Spleen (tissue), 11 donors: ENCODE measurements around the gene TXNRD2. TPM values are rescaled to one million over a fixed set of nuclear protein-coding genes. Genes with fewer than 3 reads are reported as not detected.

Source experiments
- DNase-seq: peaks from one replicate; pipeline ENCODE4 v3.0.0-alpha.2; 2020
- H3K27ac ChIP-seq, 8 donors: fragments of 200-600 bp; sonication (generic) in 7 of 8; 1 replicate in 4 of 8; 2 replicates in 4 of 8; pipeline versions ENCODE4 v1.5.0 to v1.8.0; 2016 to 2021; ENCODE audit warnings: inconsistent platforms in 4 of 8, mild to moderate bottlenecking in 4 of 8, moderate library complexity in 1 of 8
- H3K27me3 ChIP-seq, 7 donors: fragments of 200-600 bp; sonication (generic) in 6 of 7; replicated peaks in 1 of 7; 1 replicate in 4 of 7; 2 replicates in 3 of 7; pipeline versions ENCODE4 v1.5.0 to v1.8.0; 2016 to 2021; ENCODE audit warnings: inconsistent platforms in 3 of 7, mild to moderate bottlenecking in 1 of 7
- H3K36me3 ChIP-seq, 6 donors: fragments of 200-600 bp; sonication (generic) in 5 of 6; 1 replicate in 4 of 6; 2 replicates in 2 of 6; pipeline versions ENCODE4 v1.5.0 to v1.8.0; 2016 to 2021; ENCODE audit warnings: inconsistent platforms in 2 of 6
- H3K4me1 ChIP-seq, 6 donors: fragments of 200-600 bp; sonication (generic) in 5 of 6; 1 replicate in 3 of 6; 2 replicates in 3 of 6; pipeline versions ENCODE4 v1.5.0 to v1.8.0; 2016 to 2021; ENCODE audit warnings: inconsistent platforms in 3 of 6
- H3K4me3 ChIP-seq, 8 donors: fragments of 200-600 bp; sonication (generic) in 7 of 8; 1 replicate in 4 of 8; 2 replicates in 4 of 8; pipeline versions ENCODE4 v1.5.0 to v1.8.0; 2016 to 2021; ENCODE audit warnings: inconsistent platforms in 4 of 8, mild to moderate bottlenecking in 4 of 8, moderate library complexity in 2 of 8
- H3K9me3 ChIP-seq, 8 donors: fragments of 200-600 bp; sonication (generic) in 7 of 8; 1 replicate in 4 of 8; 2 replicates in 4 of 8; pipeline versions ENCODE4 v1.5.0 to v1.8.0; 2016 to 2021; ENCODE audit warnings: inconsistent platforms in 4 of 8
- POLR2A ChIP-seq, 3 donors: fragments of 450-650 bp; IDR thresholded peaks; one replicate each; pipeline ENCODE4 v1.5.1; 2017; ENCODE audit warnings: antibody characterized with exemption in 3 of 3, mild to moderate bottlenecking in 1 of 3
- POLR2AphosphoS5 ChIP-seq, 3 donors: sonication (generic); formaldehyde crosslinking; IDR thresholded peaks; one replicate each; pipeline ENCODE4 v1.5.1; 2017; ENCODE audit warnings: antibody characterized with exemption in 3 of 3
- WGBS, 5 donors: extraction: QIAGEN DNeasy Blood & Tissue Kit in 3 of 5; methylation state at CpG; one replicate each; pipeline versions ENCODE4 v1.1.5 to v1.1.7; 2013 to 2018; 5-methylcytosine and 5-hydroxymethylcytosine counted together
- intact Hi-C: fragments of 100-400 bp; cut with DNase I; formaldehyde crosslinking; loops from one replicate; pipeline ENCODE4 v1.15.0; 2023; ENCODE audit warnings: low total_unique reads
- polyA plus RNA-seq, 3 donors: library from polyadenylated mRNA; stranded (reverse); fragments of 200-250 nt; gene quantifications; one replicate each; pipeline ENCODE4 v1.2.1, GENCODE V29; 2013
- total RNA-seq, 7 donors: library from RNA; depleted of rRNA in 3 of 7; stranded (reverse); fragments of >200 nt in 3 of 7; fragmentation: NEBNext Ultra II Directional in 4 of 7; extraction: Animal tissue kit (Norgen Biotek cat#: 25700) in 4 of 7; gene quantifications; one replicate each; pipeline versions ENCODE4 v1.1.0 to v1.2.1, GENCODE V29; 2016 to 2021
- TF ChIP-seq, protein P1 (sequence below), 11 experiments: fragments of 200-600 bp in 7 of 11; fragments of 450-650 bp in 4 of 11; sonication (generic) in 4 of 11; IDR thresholded peaks in 8 of 11; conservative IDR thresholded peaks in 3 of 11; 1 replicate in 7 of 11; 2 replicates in 4 of 11; pipeline versions ENCODE4 v1.4.0 to v1.8.0; 2016 to 2021; ENCODE audit warnings: antibody characterized with exemption in 11 of 11, inconsistent platforms in 4 of 11, mild to moderate bottlenecking in 1 of 11
- donor health status: healthy with polysubstance abuse.
- donor health status: DM: no; HTN: no; CAD: no; lungs with moderate emphysema.
- donor health status: DM: no; HTN: no; CAD: no.
- donor health status: Bipolar disorder and iron deficiency.
- donor health status: healthy.
- donor health status: DM: no; HTN: no; CAD: no.
- donor health status: DM: yes; HTN: yes; CAD: no.

TXNRD2 gene
- total and polyA plus RNA-seq, 10 donors, result 21.6 to 45.9 (median 35.5) TPM

DNA sequence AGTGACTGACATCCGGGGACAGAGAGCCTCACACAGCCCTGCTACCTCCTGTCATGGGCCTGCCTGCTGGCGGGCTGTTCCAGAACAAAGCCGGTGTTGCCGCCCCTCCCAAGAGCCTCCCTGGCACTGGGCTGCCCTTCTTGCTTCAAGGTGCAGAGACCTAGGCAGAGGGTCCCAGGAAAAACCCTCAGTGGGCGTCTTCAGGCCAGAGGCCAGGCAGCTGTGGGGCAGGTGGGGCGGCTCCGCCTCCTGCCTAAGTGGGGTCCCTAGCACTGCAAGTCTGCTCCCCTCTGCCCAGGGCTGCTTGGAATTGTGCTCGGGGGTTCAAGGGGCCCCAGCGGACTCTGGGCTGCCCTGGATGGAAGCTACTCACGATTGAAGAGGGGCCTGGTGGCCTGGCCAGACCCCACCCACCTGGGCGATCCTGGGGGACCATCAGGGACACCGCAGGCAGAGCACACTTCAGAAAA is 66.5 kb downstream of the TXNRD2 start:
- H3K9me3 ChIP-seq, result no peaks in the 10 kb centered on the region
- peak; percentile 58 for DNase-seq
- H3K27ac ChIP-seq, result peak overlapping the region in 1 of 8 donors; percentile 42
- TF ChIP-seq, protein P1, sequence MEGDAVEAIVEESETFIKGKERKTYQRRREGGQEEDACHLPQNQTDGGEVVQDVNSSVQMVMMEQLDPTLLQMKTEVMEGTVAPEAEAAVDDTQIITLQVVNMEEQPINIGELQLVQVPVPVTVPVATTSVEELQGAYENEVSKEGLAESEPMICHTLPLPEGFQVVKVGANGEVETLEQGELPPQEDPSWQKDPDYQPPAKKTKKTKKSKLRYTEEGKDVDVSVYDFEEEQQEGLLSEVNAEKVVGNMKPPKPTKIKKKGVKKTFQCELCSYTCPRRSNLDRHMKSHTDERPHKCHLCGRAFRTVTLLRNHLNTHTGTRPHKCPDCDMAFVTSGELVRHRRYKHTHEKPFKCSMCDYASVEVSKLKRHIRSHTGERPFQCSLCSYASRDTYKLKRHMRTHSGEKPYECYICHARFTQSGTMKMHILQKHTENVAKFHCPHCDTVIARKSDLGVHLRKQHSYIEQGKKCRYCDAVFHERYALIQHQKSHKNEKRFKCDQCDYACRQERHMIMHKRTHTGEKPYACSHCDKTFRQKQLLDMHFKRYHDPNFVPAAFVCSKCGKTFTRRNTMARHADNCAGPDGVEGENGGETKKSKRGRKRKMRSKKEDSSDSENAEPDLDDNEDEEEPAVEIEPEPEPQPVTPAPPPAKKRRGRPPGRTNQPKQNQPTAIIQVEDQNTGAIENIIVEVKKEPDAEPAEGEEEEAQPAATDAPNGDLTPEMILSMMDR (IDR thresholded peaks at IDR 0.05 in 8 of 11, conservative IDR thresholded peaks at IDR 0.05 in 3 of 11), result no peak
- H3K27me3 ChIP-seq, result no peaks in the 10 kb centered on the region
- 89 to 94% (median 90%) methylated on average over 9 to 12 of the region's 12 CpGs for WGBS, 5 donors
- peaks cover 0 to 16% (median 3%) of the 10 kb centered on the region in 6 donors for H3K4me1 ChIP-seq
- intact Hi-C loops, result no loop called here
- no peak overlapping the region for H3K4me3 ChIP-seq
- H3K36me3 ChIP-seq, result peaks cover 0 to 55% (median 11%) of the 10 kb centered on the region in 6 donors

DNA sequence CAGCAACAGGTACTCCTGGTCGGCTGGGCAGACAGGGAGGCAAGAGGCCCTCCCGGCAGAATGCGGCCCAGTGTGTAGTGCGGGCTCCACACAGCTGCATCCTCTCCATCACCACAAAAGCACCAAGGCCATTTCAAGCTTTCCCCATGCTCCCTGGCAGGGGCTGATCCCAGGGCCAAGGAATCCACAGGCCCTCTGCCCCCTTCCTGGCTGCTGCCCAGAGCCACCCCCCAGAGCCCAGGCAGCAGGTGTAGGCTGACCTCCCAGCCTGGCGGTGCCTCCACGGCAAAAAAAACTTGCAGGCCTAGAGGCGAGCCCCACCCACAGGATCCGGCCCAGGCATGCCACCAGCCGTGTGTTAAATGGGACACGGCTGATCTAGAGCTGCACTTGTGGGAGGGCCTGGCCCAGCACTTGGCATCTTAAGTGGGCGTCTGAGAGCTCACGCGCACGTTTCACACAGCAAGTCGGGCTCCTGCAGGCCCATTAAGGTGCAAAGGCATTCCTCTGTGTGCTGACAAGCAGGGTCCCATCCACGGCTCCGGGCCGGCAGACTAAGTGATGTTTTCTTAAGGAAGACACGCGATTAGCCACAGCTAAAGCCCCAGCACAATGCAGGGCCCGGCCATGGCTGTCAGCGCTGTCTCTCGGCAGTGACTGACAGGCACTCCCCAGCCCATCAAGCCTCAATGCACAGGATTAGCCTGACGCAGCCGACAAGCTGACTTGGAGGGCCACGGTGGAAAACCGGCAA is 67.1 kb downstream of the TXNRD2 start:
- 63 to 75% (median 69%) methylated on average over 6 to 27 of the region's 27 CpGs for WGBS, 5 donors
- peak; percentile 75 for DNase-seq
- H3K4me3 ChIP-seq, result no peak overlapping the region
- intact Hi-C loops, result no loop called here
- no peaks in the 10 kb centered on the region for H3K9me3 ChIP-seq
- peaks cover 0 to 16% (median 3%) of the 10 kb centered on the region in 6 donors for H3K4me1 ChIP-seq
- peaks cover 0 to 49% (median 9%) of the 10 kb centered on the region in 6 donors for H3K36me3 ChIP-seq
- H3K27me3 ChIP-seq, result no peaks in the 10 kb centered on the region
- TF ChIP-seq, protein P1 (IDR thresholded peaks at IDR 0.05 in 8 of 11, conservative IDR thresholded peaks at IDR 0.05 in 3 of 11), result no peak
- no peak for TF ChIP-seq POLR2A (IDR thresholded peaks at IDR 0.05)
- no peak for TF ChIP-seq POLR2AphosphoS5 (IDR thresholded peaks at IDR 0.05)
- H3K27ac ChIP-seq, result peak overlapping the region in 3 of 8 donors; percentile 1 to 42 (median 21)

DNA sequence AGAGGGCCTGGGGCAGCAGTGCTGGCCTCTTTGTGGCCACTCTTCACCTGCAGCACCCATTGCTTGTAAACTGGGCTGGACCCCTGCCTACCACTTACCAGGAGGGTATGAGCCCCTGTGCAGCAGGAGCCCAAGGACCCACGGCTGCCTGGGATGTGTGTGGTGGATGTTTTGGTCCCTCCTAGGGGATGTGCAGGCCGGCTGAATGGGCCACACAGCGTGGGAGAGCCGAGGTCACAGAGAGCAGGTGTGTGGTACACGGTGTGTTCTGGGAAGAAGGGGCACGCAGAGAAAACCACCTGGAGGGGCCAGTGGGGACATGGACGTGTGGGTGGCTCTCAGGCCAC is 67.7 kb downstream of the TXNRD2 start:
- H3K4me1 ChIP-seq, result peaks cover 0 to 16% (median 3%) of the 10 kb centered on the region in 6 donors
- H3K27ac ChIP-seq, result peak overlapping the region in 1 of 8 donors; percentile 42
- DNase-seq, result peak; percentile 57
- intact Hi-C loops, result no loop called here
- no peaks in the 10 kb centered on the region for H3K9me3 ChIP-seq
- H3K36me3 ChIP-seq, result peaks cover 0 to 48% (median 9%) of the 10 kb centered on the region in 6 donors
- TF ChIP-seq POLR2A (IDR thresholded peaks at IDR 0.05) (no peak), POLR2AphosphoS5 (IDR thresholded peaks at IDR 0.05) (peak in 1 of 3 donors; percentile 2)
- TF ChIP-seq, protein P1 (IDR thresholded peaks at IDR 0.05 in 8 of 11, conservative IDR thresholded peaks at IDR 0.05 in 3 of 11), result no peak
- no peaks in the 10 kb centered on the region for H3K27me3 ChIP-seq
- WGBS, 5 donors, result 74 to 91% (median 81%) methylated on average over 7 of the region's 7 CpGs
- H3K4me3 ChIP-seq, result no peak overlapping the region

DNA sequence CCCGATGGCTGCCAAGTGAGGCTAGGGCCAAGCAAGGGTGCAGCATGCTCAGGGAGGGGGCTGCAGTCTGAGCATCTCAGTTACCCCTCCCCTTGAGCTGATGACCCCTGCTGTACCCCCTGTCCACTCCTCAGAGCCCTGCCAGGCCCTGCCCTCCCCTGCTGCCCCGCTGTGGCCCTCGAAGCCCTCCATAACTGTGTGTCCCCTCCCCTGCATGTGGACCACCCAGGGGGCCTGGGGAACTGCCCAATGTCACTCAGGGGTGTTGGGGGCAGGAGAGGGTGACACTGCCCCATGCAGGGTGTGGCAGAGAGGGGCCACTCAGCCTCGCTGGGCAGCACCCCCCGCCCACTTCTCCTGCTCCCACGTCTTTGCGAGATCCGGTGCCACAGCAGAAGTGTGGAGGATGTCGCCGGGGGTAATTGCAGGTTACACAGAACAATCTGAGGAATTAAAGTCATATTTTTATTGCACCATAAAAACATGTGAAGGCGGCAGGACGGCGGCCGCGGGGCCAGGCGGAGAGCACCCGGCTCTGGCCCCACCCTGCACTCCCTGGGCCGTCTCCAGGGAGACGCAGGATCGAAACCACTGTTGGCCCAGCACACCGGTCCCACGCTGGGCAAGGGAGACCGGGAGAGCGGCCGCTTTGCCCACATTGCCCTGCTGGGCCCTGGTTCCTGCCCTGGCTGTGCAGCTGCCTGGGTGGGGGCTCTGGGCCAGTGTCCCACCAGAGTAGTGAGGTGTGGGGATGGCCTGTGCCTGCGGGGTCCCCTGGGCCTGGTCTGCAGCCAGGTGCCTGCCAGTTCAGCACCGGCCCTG is 68.3 kb downstream of the TXNRD2 start:
- H3K4me1 ChIP-seq, result peaks cover 0 to 16% (median 3%) of the 10 kb centered on the region in 6 donors

More for the DNA sequence above, 68.3 kb downstream of the TXNRD2 start:
- H3K27me3 ChIP-seq, result no peaks in the 10 kb centered on the region
- intact Hi-C loops, result no loop called here
- TF ChIP-seq POLR2A (IDR thresholded peaks at IDR 0.05) (no peak), POLR2AphosphoS5 (IDR thresholded peaks at IDR 0.05) (peak in 1 of 3 donors; percentile 8)
- TF ChIP-seq, protein P1 (IDR thresholded peaks at IDR 0.05 in 8 of 11, conservative IDR thresholded peaks at IDR 0.05 in 3 of 11), result no peak
- 85 to 90% (median 89%) methylated on average over 17 to 27 of the region's 27 CpGs for WGBS, 5 donors
- no peaks in the 10 kb centered on the region for H3K9me3 ChIP-seq
- peaks cover 0 to 43% (median 9%) of the 10 kb centered on the region in 6 donors for H3K36me3 ChIP-seq
- no peak overlapping the region for H3K27ac ChIP-seq
- no peak overlapping the region for H3K4me3 ChIP-seq
- DNase-seq, result peak; percentile 69
